WI38 (cell line): ENCODE data around the gene SGCD.

ENCODE experiments used
- H3K4me3 ChIP-seq: 2 replicates; pipeline ENCODE4 v1.5.1; 2011; ENCODE audit warnings: low read depth, mild to moderate bottlenecking, control low read depth, low read length
- CTCF ChIP-seq: IDR thresholded peaks from 2 replicates; pipeline ENCODE4 v1.5.1; 2012; ENCODE audit warnings: low read depth, mild to moderate bottlenecking, control low read depth, low read length

SGCD gene

DNA sequence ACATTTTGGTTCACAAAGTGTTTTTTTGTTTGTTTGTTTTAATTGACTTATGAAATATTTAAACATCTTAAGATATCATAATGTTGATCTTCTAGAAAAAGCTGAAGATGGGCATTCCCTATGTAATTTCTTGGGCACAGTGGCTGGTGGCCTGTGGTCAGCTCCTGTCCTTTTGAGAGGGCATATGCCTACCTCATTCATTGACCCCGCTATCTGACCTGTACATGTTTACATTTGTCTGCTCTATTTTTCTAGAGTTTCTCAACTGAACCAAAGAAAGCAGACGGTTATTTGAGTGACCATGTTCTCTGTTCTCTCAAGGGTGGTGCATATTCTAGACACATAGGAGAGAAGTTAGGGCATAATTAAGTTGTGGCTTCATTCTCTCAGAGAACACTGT, 5.3 kb downstream of the SGCD start:
- no peak for TF ChIP-seq CTCF
- no peak overlapping the region for H3K4me3 ChIP-seq

DNA sequence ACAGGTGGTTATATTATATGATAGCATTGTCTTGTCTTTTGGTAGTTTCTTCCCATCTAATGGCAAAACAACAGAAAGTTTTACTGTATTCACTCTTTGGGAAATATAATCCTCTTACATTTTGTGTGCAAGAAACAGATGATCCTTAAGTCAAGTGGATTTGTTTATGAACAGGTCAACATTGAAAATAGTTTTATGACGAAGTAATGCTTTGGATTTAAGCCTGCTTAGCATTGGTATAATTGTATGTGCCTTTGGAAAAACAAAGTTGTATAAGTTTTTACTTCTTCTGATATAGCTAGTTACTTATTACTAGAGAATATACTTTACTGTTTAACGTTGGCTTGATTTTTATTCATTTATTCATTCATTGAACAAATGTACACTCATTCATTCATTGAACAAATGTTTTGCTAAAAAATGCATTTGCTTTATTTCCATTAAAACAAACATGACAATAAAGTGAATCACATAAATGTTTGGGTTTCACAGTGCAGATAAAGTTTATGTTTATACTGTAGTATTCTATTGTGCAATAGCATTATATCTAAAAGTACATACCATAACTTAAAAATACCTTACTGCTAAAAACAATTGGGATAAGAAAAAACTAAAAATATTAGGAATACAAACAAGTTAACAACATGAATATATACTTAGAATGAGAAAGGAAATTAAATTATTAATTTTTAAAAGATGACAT, 12.3 kb downstream of the SGCD start:
- no peak overlapping the region for H3K4me3 ChIP-seq
- no peak for TF ChIP-seq CTCF

- TF ChIP-seq CTCF: no peak
- no peak overlapping the region for H3K4me3 ChIP-seq
These were observed 13.9 kb downstream of the SGCD start for GRCh38 chr5:156340893-156341292.

GRCh38 chr5:156350256-156350655, 23.3 kb downstream of the SGCD start:
- no peak overlapping the region for H3K4me3 ChIP-seq

DNA sequence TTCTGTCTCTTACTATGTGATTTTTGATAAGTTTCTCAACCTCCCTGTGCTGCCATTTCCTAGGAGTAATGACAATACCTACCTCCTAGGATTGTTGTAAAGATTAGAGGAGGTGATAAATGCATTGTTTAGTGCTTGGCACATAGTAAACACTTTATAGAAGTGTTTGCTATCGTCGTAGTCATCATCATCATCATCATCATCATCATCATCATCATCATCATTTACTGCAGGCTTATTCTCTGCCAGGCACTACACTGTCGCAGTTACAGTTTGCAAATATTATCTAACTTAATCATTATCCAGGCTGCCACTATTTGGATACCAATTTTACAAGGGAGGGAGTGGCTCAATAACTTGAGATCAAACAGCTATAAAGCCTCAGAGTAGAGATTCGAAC, 24.5 kb downstream of the SGCD start:
- H3K4me3 ChIP-seq: no peak overlapping the region
- no peak for TF ChIP-seq CTCF

More at GRCh38 chr5:156350256-156350655, 23.3 kb downstream of the SGCD start:
- TF ChIP-seq CTCF: no peak

GRCh38 chr5:156354571-156354970, 27.6 kb downstream of the SGCD start:
- no peak for TF ChIP-seq CTCF
- H3K4me3 ChIP-seq: no peak overlapping the region

DNA sequence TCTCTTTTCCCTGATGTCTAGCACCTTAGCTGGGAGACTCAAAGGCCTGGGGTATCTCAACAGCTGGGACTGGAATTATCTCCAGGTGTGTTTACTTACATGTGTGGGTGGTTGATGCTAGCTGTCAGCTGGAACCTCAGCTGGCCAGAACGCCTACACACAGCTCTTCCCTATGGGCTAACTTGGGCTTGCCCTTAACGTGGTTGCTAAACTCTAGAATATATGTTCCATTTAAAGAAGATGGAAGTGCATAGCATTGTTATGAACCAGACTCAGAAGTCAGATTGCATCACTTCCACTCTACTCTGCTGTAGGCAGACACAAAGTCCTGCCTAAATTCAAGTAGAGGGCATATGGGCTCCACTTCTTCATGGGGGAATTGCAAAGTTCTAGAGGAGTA, 29.3 kb downstream of the SGCD start:
- H3K4me3 ChIP-seq: no peak overlapping the region
- no peak for TF ChIP-seq CTCF
